Right atrium auricular region (tissue), 2 donors: ENCODE data around the gene PTGS1. TPM values are rescaled to one million over a fixed set of nuclear protein-coding genes. Genes with fewer than 3 reads are reported as not detected.

Source experiments
- DNase-seq: peaks from one replicate; pipeline ENCODE4 v3.0.0-alpha.2; 2019; ENCODE audit warnings: low spot score
- H3K27ac ChIP-seq, 2 donors: fragments of 200-600 bp; sonication (generic); 1 replicate in 1 of 2; 2 replicates in 1 of 2; pipeline ENCODE4 v1.5.1; 2016 to 2019
- H3K27me3 ChIP-seq, 2 donors: fragments of 200-600 bp; sonication (generic); one replicate each; pipeline versions ENCODE4 v1.5.1 to v1.6.0; 2017 to 2019
- H3K36me3 ChIP-seq: fragments of 200-600 bp; sonication (generic); one replicate; pipeline ENCODE4 v1.5.1; 2016
- H3K4me1 ChIP-seq, 2 donors: fragments of 200-600 bp; sonication (generic); one replicate each; pipeline versions ENCODE4 v1.5.1 to v1.6.0; 2017 to 2019
- H3K4me3 ChIP-seq, 2 donors: fragments of 200-600 bp; sonication (generic); 1 replicate in 1 of 2; 2 replicates in 1 of 2; pipeline ENCODE4 v1.5.1; 2017 to 2019; ENCODE audit warnings: mild to moderate bottlenecking in 1 of 2, moderate library complexity in 1 of 2
- H3K9me3 ChIP-seq, 2 donors: fragments of 200-600 bp; sonication (generic); one replicate each; pipeline ENCODE4 v1.5.1; 2019
- CTCF ChIP-seq, 2 donors: fragments of 200-600 bp; sonication (generic); IDR thresholded peaks; one replicate each; pipeline ENCODE4 v1.5.1; 2019; ENCODE audit warnings: antibody characterized with exemption in 2 of 2
- total RNA-seq, 2 donors: library from RNA; depleted of rRNA; stranded (reverse); fragments of >200 nt; gene quantifications; one replicate each; pipeline ENCODE4 v1.1.0, GENCODE V29; 2016

Gene PTGS1
- total RNA-seq, 2 donors from 2014 or later, result 14.6 to 46.0 TPM

GRCh38 chr9:122392284-122392683 lies 21.5 kb downstream of the PTGS1 start:
- no peak for TF ChIP-seq CTCF (IDR thresholded peaks at IDR 0.05)
- Histone ChIP-seq H3K9me3 (no peaks in the 10 kb centered on the region), H3K4me1 (peaks cover 0 to 15% of the 10 kb centered on the region in 2 donors), H3K27me3 (no peaks in the 10 kb centered on the region), H3K4me3 (no peak overlapping the region), H3K36me3 (no peaks in the 10 kb centered on the region), H3K27ac (peak overlapping the region in 1 of 2 donors; percentile 25)
- DNase-seq, result no peak

- Histone ChIP-seq H3K4me1 (peaks cover 0 to 15% of the 10 kb centered on the region in 2 donors), H3K27me3 (no peaks in the 10 kb centered on the region), H3K9me3 (no peaks in the 10 kb centered on the region), H3K4me3 (no peak overlapping the region), H3K27ac (peak overlapping the region in 1 of 2 donors; percentile 73), H3K36me3 (no peaks in the 10 kb centered on the region)
- TF ChIP-seq CTCF (IDR thresholded peaks at IDR 0.05), result no peak
- no peak for DNase-seq
Measured at GRCh38 chr9:122392714-122393113, 21.9 kb downstream of the PTGS1 start.

GRCh38 chr9:122393284-122393983 lies 22.6 kb downstream of the PTGS1 start:
- no peak overlapping the region for H3K4me3 ChIP-seq
- no peak for DNase-seq
- peaks cover 0 to 15% of the 10 kb centered on the region in 2 donors for H3K4me1 ChIP-seq
- no peaks in the 10 kb centered on the region for H3K9me3 ChIP-seq
- no peaks in the 10 kb centered on the region for H3K27me3 ChIP-seq
- TF ChIP-seq CTCF (IDR thresholded peaks at IDR 0.05), result no peak
- peak overlapping the region; percentile 19 to 73 for H3K27ac ChIP-seq
- no peaks in the 10 kb centered on the region for H3K36me3 ChIP-seq

- no peak for TF ChIP-seq CTCF (IDR thresholded peaks at IDR 0.05)
- H3K27me3 ChIP-seq, result no peaks in the 10 kb centered on the region
- no peaks in the 10 kb centered on the region for H3K9me3 ChIP-seq
- peaks cover 0 to 15% of the 10 kb centered on the region in 2 donors for H3K4me1 ChIP-seq
- no peak overlapping the region for H3K4me3 ChIP-seq
- H3K36me3 ChIP-seq, result no peaks in the 10 kb centered on the region
- DNase-seq, result peak; percentile 86
- peak overlapping the region; percentile 19 to 73 for H3K27ac ChIP-seq
Measured at GRCh38 chr9:122394265-122395125, 23.7 kb downstream of the PTGS1 start.

GRCh38 chr9:122396614-122397148 lies 25.9 kb downstream of the PTGS1 start:
- TF ChIP-seq CTCF (IDR thresholded peaks at IDR 0.05), result no peak
- Histone ChIP-seq H3K4me3 (no peak overlapping the region), H3K27me3 (no peaks in the 10 kb centered on the region), H3K9me3 (no peaks in the 10 kb centered on the region), H3K27ac (no peak overlapping the region), H3K4me1 (peaks cover 0 to 15% of the 10 kb centered on the region in 2 donors), H3K36me3 (no peaks in the 10 kb centered on the region)
- no peak for DNase-seq
